IPS DF 4.7 (cell line): Measurements from ENCODE around the gene CORT.
"Not testable (repeated sequence)": the region's sequence is repeated elsewhere in the genome, so short reads cannot be mapped to it uniquely, and the experiment has no call there.

Experiments used
- DNase-seq: peaks from one replicate; pipeline ENCODE4 v3.0.0-alpha.2; 2013; ENCODE audit warnings: low spot score; ENCODE audit errors: extremely low read depth

The CORT gene

DNA sequence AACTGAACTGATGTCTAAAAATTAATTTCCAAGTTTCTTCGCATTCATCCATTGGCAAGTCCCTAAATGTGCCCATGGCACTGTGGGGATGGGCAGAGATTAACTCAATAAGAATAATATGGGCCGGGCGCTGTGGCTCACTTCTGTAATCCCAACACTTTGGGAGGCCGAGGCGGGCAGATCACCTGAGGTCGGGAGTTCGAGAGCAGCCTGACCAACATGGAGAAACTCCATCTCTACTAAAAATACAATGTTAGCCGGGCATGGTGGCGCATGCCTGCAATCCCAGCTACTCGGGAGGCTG is 24.4 kb downstream of the CORT start:
- not testable (repeated sequence) for DNase-seq

DNA sequence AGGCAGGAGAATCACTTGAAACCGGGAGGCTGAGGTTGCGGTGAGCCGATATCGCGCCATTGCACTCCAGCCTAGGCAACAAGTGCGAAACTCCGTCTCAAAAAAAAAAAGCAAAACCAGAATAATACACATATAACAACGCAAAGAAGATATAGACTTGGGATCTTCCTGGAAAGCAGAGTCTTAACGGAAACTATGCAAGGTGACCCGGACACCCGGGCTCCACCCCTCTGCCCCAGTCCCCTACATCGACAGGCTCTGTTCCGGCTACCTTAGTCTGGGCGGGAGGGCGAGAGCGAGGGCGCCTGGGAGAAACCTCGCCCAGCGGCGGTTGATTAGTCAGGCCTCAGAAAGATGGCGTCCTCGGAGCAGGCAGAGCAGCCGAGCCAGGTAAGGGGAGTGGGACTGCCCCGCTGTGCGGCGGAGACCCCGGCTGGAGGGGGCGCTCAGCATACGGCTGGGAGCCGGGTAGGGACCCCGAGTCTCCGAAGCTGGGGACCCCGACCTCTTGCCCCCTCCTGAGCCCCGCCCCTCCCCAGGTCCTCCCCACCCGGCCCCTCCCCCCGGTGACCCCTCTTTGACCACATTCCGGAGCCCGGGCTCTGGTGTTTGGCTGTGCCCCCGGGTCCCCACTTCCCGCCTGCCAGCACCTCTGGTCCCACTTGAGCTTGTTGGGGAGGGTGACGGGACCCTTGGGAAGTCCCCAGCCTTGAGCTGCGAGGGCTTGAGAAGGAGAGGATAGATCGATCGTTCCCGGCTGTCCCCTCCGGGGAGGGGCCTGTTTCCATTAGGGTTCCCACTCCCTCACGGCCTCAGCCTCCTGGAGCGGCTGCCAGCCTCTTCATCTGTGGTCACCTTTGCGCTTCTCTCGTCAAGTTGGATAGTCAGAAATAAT is 25.0 kb downstream of the CORT start, which contains the start of gene PEX14:
TSS of gene PEX14 (plus strand) at position 338 of the 895 bp plus-strand sequence. CDS start at position 355, 17 bp downstream.
- peak; percentile 62 for DNase-seq

DNA sequence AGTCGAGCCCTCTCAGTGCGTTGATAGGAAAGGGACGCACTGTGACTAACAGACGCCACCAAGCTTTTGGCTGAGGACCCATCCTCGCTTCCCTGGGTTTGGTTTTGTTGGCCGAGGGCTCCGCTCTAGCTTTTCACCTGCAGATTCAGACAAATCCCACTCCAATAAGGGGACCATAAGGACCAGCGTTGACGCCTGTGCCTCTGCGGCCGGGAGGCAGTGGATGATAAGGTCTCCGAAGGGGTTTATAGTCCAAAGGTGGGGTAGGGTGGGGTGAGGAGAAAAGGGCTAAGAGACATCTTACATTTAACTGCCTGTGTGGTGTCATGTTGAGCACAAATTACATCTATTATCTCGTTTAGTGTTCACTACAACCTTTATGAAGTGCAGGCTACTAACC is 25.7 kb downstream of the CORT start:
- DNase-seq, result no peak

DNA sequence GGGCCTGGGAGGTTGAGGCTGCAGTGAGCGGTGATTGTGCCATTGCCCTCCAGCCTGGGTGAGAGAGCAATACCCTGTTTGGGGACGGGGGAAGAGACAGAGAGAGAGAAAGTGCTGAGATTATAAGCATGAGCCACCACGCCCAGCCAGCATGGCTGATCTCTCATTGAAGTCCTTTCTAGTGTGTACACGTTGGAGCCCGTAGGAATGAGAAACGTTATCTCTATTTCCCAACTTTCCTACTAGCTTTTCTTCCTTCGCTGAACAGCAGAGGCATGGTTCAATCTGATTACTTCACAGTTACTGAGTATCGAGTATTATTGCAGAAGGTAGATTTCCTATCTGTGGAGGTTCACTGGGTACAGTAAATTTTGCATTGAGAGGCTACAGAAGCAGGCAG is 29.5 kb downstream of the CORT start:
- DNase-seq, result no peak

DNA sequence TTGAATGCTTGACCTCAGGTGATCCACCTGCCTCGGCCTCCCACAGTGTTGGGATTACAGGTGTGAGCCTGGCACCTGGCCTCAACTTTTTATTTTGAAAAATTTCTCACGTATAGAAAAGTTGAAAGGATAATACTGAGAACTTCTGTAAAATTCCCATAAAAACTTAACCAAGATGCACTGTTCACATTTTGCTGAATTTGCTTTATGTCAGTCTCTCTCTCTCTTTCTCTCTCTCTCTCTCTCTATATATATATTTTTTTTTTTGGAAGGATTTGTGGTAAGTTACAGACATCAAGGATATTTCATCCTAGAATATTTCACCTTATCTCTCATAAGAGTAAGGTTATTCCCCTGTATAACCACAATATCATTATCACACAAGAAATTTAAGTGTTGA is 30.8 kb downstream of the CORT start:
- no peak for DNase-seq

DNA sequence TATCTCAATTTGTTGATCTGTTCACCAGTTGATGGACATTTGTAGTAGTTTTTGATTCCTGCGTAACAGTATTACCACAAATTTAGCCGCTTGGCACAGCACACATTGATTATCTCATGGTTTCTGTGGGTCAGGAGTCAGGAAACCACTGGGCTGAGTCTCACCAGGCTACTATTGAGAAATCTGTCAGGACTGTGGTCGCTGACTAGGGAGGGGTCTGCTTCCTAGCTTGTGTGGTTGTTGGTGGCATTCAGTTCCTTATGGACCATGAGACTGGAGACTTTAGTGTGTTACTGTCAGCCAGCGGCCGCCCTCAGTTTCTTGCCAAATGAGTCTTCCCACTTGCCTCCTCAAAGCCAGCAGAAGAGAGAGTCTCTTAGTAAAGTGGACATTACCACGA is 34.7 kb downstream of the CORT start:
- no peak for DNase-seq

DNA sequence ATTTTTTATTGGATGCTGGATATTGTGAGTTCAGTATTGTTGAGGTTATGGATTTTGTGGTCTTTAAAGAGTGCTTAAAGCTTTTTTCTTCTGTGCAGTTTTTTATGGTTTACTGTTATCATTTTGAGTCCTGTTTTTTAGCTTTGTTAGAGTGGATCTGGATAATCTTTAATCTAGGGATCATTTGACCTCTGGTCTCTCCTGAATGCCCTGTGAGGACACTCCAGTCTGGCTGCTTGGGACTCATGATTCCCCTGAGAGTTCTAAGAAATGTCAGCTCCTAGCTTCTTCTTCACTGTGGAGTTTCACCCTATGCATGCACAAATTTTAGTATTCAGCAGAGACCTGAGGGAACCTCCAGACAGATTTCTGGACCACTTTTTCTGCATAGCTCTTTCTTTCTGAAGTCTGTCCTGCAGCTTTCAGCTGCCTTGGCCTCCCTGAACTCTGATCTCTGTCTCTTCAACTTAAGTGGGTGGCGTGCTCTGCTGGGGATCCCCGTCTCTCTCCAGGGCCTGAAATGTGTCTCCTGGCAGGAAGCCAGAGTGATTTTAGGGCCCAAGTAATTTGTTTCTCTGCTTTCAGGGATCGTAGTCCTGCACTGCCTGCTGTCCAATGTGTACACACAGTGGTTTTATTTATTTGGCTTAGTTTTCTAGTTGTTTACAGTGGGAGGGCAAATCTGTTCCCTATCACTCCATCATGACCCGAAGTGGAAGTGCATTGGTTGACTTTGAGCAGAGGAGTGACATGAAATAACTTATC is 39.6 kb downstream of the CORT start:
- DNase-seq, result no peak

DNA sequence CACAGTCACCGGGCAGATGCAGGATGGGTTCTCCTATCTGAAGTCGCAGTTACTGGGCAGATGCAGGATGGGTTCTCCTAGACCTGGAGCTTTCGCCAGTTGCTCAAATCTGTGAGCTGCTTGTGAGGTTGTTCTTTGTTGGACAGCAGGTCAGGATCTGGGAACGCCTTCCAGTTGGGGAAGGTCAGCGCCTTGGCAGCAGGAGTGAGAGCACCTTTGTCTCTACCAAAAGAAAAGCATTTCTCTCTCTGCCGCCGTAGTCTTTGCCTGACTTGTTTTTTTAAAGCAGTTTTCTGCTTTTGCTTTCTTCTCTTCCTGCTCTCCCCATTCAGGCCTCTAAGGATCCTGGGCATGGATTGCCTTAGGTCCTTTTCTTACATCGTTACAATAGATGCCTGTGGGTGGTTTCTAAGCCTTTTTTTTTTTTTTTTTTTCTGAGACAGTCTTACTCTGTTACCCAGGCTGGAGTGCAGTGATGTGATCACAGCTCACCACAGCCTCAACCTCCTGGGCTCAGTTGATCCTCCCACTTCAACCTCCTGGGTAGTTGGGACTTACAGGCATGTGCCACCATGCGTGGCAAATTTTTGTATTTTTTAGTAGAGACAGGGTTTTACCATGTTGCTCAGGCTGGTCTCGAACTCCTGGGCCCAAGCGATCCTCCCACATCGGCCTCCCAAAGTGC is 40.6 kb downstream of the CORT start:
- DNase-seq, result no peak

DNA sequence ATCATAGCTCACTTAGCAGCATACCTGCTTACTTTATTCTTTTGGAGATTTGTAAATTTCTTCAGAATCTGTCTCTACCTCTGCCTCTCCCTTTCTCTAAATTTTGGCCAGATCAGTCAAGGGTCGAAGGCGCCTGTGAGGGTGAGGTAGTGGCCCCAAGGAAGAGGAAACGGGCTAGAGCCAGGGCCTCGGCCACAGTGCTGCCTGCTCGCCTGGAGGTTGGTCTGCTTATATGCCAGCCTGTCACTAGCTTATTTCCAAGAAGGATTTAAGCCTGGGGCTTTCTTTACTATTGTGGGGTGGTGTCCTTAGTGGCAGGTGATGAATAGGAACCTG is 44.6 kb downstream of the CORT start:
- no peak for DNase-seq

DNA sequence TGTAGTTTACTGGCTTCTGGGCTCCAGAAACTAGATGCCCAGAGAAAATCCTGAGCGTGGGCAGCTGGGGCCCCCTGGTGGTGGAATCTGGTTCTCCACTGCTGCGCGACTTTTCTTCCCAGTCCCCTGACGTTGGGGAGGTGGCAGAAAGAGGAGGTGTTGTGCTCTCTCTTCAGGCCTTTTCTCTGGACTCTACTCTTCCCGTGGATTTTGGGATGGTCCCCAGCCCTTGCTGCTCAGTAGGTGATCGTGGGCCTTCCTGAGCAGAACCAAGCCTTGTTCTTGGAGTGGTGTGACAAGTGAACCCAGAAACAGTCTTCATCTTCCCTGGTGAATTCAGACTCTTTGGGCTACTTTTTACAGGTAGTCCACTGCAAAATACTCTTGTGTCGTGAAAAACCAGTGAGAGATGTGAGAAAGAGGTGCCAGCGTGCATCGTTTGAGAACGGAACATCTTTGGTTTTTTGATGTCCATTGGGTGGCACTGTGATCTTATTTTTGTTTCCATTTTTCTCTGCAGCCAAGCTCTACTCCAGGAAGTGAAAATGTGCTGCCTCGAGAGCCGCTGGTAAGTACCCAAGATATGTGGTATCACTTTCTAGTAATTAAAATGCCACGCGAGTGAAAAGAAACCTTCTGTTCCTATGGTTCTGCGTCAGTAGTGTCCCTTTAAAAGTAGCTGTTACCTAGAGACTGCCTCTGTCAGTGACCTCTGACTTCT is 45.1 kb downstream of the CORT start:
- DNase-seq, result no peak

DNA sequence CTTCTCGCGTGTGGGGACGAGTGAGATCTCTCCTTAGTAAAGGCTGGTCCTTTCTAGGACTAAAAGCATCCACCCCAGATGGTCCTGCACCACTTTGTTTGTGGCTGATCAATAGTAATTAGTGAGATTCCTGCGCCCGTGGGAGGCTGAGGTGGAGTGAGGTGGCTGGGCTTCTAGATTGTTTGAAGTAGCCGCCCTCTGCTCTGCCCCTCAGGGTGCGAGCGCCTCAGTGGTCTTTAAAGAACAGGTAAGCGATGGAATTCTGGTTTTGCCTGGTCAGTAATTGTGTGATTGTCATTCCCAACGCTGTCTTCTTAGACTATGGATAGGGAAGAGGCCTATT is 45.6 kb downstream of the CORT start:
- no peak for DNase-seq

DNA sequence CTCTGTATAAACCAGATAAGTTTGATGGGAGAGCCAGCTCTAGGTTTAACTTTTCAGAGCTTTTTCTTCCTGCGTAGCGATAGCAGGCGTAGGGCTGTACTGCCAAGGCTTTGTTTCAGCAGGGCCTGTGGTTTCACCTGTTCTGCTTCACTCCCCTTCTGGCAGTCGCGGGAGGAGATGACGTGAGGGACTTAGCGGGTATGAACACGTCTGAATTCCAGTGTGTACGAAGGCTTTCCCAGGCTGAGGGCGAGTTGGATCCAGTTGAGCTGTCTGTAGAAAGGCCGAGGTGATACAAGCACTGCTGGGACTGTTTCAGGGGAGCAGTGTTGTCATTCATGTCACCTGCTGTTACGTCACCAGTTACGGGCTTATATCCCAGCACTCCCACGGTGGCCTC is 46.1 kb downstream of the CORT start:
- no peak for DNase-seq

DNA sequence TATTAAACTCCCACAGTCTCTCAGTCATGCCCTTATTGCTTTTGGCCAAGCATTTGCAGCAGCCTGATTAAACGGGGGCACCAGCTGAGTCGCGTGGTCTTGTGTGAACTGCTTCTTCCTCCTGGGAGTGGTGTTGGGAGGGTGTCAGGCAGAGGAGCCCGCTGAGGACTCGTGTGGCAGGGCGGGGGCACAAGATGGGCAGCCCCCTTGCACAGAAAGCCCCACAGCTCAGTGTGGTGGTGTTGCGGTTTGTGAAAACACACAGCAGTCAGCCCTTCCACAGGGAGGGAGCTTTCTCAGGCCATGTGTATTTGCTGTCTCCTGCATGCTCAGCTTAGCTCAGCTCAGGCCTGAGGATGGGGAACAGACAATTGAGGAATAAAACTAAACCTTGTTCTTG is 47.3 kb downstream of the CORT start:
- no peak for DNase-seq

DNA sequence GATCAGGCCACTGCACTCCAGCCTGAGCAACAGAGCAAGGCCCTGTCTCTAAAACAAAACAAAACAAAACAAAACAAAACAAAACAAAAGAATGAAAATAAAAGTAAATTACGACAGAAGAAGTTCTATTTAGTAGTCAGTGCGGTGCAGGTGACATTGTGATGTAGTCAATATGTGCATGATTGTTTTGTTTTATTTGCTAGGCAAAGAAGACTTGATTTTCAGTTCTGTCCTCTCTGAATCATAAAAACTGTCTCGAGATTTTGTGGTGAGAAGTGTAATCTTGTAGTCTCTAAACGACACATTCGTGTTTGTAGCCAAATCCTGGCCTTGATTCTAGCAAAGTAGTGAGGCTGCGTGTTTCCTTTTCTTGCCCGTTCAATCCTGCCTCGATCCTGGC is 48.4 kb downstream of the CORT start:
- DNase-seq, result no peak
